Keratinocyte (primary cell): Measurements from ENCODE around the gene CEBPE. TPM values are rescaled to one million over a fixed set of nuclear protein-coding genes. Genes with fewer than 3 reads are reported as not detected.

Experiments
- DNase-seq: peaks from one replicate; pipeline ENCODE4 v3.0.0-alpha.2; 2011; ENCODE audit warnings: low read depth, missing footprints, low spot score
- FAIRE-seq: peaks from 2 replicates; lab custom pipeline; 2011; peaks lifted over from hg19 to GRCh38; lab: Jason Lieb, UNC
- H2AFZ ChIP-seq: 2 replicates; pipeline ENCODE4 v1.6.0; 2012; ENCODE audit warnings: low read length, control low read depth, inconsistent platforms; ENCODE audit not compliant: control insufficient read depth
- H3K27ac ChIP-seq: 2 replicates; pipeline ENCODE4 v1.5.1; 2011; ENCODE audit warnings: low read length; ENCODE audit not compliant: control insufficient read depth, insufficient read depth
- H3K27me3 ChIP-seq: 3 replicates; pipeline ENCODE4 v1.6.0; 2011; ENCODE audit warnings: low read length; ENCODE audit not compliant: control insufficient read depth, insufficient read depth; ENCODE audit errors: extremely low read depth
- H3K36me3 ChIP-seq, 2 experiments: 2 replicates in 1 of 2; 3 replicates in 1 of 2; pipeline ENCODE4 v1.5.1; 2011; ENCODE audit warnings: low read length in 2 of 2, mild to moderate bottlenecking in 1 of 2; ENCODE audit not compliant: control insufficient read depth in 2 of 2, insufficient read depth in 2 of 2; ENCODE audit errors: extremely low read depth in 1 of 2
- H3K4me1 ChIP-seq: 3 replicates; pipeline ENCODE4 v1.5.1; 2011; ENCODE audit warnings: low read length; ENCODE audit not compliant: control insufficient read depth, insufficient read depth; ENCODE audit errors: extremely low read depth
- H3K4me2 ChIP-seq: 3 replicates; pipeline ENCODE4 v1.6.0; 2011; ENCODE audit warnings: low read depth, low read length; ENCODE audit not compliant: control insufficient read depth, insufficient read depth; ENCODE audit errors: extremely low read depth
- H3K4me3 ChIP-seq, 3 experiments: fragments of 200-600 bp in 1 of 3; sonication (generic) in 1 of 3; 2 replicates in 2 of 3; 3 replicates in 1 of 3; pipeline ENCODE4 v1.5.1; 2011 to 2016; ENCODE audit warnings: low read length in 3 of 3, mild to moderate bottlenecking in 3 of 3, control low read depth in 2 of 3, inconsistent platforms in 1 of 3, low read depth in 1 of 3, mixed read lengths in 1 of 3, mixed run types in 1 of 3, moderate library complexity in 1 of 3; ENCODE audit not compliant: control insufficient read depth in 2 of 3, insufficient read depth in 2 of 3; ENCODE audit errors: extremely low read depth in 1 of 3
- H3K79me2 ChIP-seq: 2 replicates; pipeline ENCODE4 v1.6.0; 2012; ENCODE audit warnings: low read length; ENCODE audit not compliant: control insufficient read depth, insufficient read depth
- H3K9ac ChIP-seq: 3 replicates; pipeline ENCODE4 v1.6.0; 2011; ENCODE audit warnings: low read length; ENCODE audit not compliant: control insufficient read depth, insufficient read depth; ENCODE audit errors: extremely low read depth
- H3K9me1 ChIP-seq: 3 replicates; pipeline ENCODE4 v1.6.0; 2011; ENCODE audit warnings: low read length; ENCODE audit not compliant: control insufficient read depth, insufficient read depth; ENCODE audit errors: extremely low read depth
- H3K9me3 ChIP-seq: 2 replicates; pipeline ENCODE4 v1.5.1; 2012; ENCODE audit warnings: low read depth, low read length; ENCODE audit not compliant: control insufficient read depth
- H4K20me1 ChIP-seq: 3 replicates; pipeline ENCODE4 v1.6.0; 2011; ENCODE audit warnings: low read length; ENCODE audit not compliant: control insufficient read depth, insufficient read depth; ENCODE audit errors: extremely low read depth
- EZH2 ChIP-seq: IDR thresholded peaks from one replicate; pipeline ENCODE4 v1.6.1; 2012; ENCODE audit warnings: inconsistent platforms, mild to moderate bottlenecking, low read length, moderate library complexity
- dilution Hi-C: fragments of 300-500 bp; cut with MboI; formaldehyde crosslinking; loops from one replicate; pipeline ENCODE4 v1.7.0; 2020; ENCODE audit warnings: low sequenced_read_pairs; ENCODE audit not compliant: extremely low pct_ligation_motif_present
- polyA plus RNA-seq, 5 experiments: library from polyadenylated mRNA; depleted of rRNA in 3 of 5; stranded (reverse) in 3 of 5; stranded (forward) in 1 of 5; unstranded in 1 of 5; fragments of >200 nt; gene quantifications; 1 replicate in 1 of 5; 2 replicates in 3 of 5; 3 replicates in 1 of 5; pipeline versions ENCODE4 v1.2.1 to v1.2.3, GENCODE V29; 2011 to 2012; ENCODE audit warnings: missing spikeins in 2 of 5, low read depth in 1 of 5, low replicate concordance in 1 of 5
- TF ChIP-seq, protein P1 (sequence below), 3 experiments: IDR thresholded peaks in 1 of 3; conservative IDR thresholded peaks in 1 of 3; optimal IDR thresholded peaks in 1 of 3; 2 replicates in 2 of 3; 3 replicates in 1 of 3; pipeline versions ENCODE3 to v1.5.1; 2011; ENCODE audit warnings: low read length in 3 of 3, mild to moderate bottlenecking in 3 of 3, moderate library complexity in 2 of 3, control low read depth in 1 of 3, inconsistent platforms in 1 of 3; ENCODE audit not compliant: insufficient read depth in 2 of 3; ENCODE audit errors: extremely low read depth in 1 of 3

CEBPE gene
- polyA plus RNA-seq, 1 donor (not counting 4 experiments of a cell fraction or from before 2014, with no cell fraction given) = not detected

DNA sequence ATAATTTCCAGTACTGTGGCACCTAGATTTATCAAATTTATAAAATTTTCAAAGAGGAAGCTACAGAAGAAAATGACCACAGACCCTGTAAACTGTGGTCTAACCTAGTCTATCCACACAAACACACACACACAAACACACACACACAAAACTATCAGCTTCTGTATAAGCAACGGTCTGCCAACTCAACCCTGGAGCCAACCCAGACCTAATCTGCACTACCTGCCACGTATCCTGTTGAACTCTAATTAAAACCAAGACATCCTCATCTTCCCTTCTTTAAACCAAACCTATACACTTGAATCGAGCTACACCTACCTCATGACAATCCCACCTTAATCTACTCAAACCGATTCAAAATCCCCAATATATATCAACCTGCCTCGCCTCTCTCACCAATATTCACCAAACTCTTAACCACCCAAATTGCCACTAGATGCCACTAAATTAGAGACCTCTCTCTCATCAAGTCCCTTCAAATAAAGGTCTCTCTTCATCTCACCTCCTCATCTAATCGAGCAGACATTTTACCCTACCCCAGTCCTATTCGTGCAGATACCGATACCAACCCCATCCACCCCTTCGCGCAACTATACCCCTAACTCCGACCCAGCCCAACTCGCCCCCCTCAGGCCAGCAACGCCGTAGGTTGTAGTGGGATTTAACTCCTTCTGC lies 24.9 kb downstream of the CEBPE start:
- DNase-seq (no peak), FAIRE-seq (no peak)
- Histone ChIP-seq H3K9me3 (no peaks in the 10 kb centered on the region), H3K9ac (peak overlapping the region; percentile 100), H4K20me1 (peaks cover 17% of the 10 kb centered on the region), H3K4me2 (peak overlapping the region; percentile 98), H3K4me1 (peaks cover 21% of the 10 kb centered on the region), H3K4me3 (peak overlapping the region; percentile 86 to 99 (median 99)), H2AFZ (peak overlapping the region; percentile 99), H3K27me3 (no peaks in the 10 kb centered on the region), H3K36me3 (peaks cover 18 to 43% of the 10 kb centered on the region in 2 experiments), H3K27ac (peak overlapping the region; percentile 99), H3K79me2 (peaks cover 87% of the 10 kb centered on the region), H3K9me1 (peaks cover 4% of the 10 kb centered on the region)
- dilution Hi-C loops = no loop called here
- no peak for TF ChIP-seq EZH2
- TF ChIP-seq, protein P1, sequence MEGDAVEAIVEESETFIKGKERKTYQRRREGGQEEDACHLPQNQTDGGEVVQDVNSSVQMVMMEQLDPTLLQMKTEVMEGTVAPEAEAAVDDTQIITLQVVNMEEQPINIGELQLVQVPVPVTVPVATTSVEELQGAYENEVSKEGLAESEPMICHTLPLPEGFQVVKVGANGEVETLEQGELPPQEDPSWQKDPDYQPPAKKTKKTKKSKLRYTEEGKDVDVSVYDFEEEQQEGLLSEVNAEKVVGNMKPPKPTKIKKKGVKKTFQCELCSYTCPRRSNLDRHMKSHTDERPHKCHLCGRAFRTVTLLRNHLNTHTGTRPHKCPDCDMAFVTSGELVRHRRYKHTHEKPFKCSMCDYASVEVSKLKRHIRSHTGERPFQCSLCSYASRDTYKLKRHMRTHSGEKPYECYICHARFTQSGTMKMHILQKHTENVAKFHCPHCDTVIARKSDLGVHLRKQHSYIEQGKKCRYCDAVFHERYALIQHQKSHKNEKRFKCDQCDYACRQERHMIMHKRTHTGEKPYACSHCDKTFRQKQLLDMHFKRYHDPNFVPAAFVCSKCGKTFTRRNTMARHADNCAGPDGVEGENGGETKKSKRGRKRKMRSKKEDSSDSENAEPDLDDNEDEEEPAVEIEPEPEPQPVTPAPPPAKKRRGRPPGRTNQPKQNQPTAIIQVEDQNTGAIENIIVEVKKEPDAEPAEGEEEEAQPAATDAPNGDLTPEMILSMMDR (optimal IDR thresholded peaks at IDR 0.05 in 1 of 3, IDR thresholded peaks at IDR 0.05 in 1 of 3, conservative IDR thresholded peaks at IDR 0.05 in 1 of 3; ENCODE audit: extremely low read depth in 1 of 3, insufficient read depth in 2 of 3, low read length in 3 of 3) = peak in 2 of 3 experiments; percentile 23 to 44

DNA sequence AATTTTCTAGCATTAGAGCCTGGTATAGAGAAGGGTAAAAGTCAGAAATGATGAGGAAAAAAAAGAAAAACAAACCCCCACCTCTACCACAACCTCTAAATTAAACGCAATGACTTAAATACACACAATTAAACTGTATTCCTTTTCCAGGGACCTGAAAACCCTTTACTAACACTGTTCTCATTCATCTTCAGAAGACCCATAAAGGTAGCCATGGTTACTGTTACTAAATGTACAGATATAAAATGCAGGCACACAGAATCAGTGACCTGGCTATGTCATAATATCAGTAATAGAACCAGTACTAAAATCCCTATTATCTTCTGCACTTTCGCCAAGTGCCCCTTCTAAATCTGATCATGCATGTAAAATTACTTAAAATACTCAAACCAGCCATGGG lies 25.5 kb downstream of the CEBPE start:
- TF ChIP-seq EZH2 = no peak
- TF ChIP-seq, protein P1 (optimal IDR thresholded peaks at IDR 0.05 in 1 of 3, IDR thresholded peaks at IDR 0.05 in 1 of 3, conservative IDR thresholded peaks at IDR 0.05 in 1 of 3; ENCODE audit: extremely low read depth in 1 of 3, insufficient read depth in 2 of 3, low read length in 3 of 3) = no peak
- no peaks in the 10 kb centered on the region for H3K27me3 ChIP-seq
- H3K4me3 ChIP-seq = peak overlapping the region; percentile 86 to 99 (median 99)
- FAIRE-seq = no peak
- peak overlapping the region; percentile 100 for H3K9ac ChIP-seq
- peaks cover 4% of the 10 kb centered on the region for H3K9me1 ChIP-seq
- peak overlapping the region; percentile 98 for H3K4me2 ChIP-seq
- DNase-seq = no peak
- no peaks in the 10 kb centered on the region for H3K9me3 ChIP-seq
- H3K27ac ChIP-seq = peak overlapping the region; percentile 14
- peaks cover 82% of the 10 kb centered on the region for H3K79me2 ChIP-seq
- H2AFZ ChIP-seq = no peak overlapping the region
- dilution Hi-C loops = no loop called here
- H3K36me3 ChIP-seq = peaks cover 16 to 47% of the 10 kb centered on the region in 2 experiments
- peaks cover 21% of the 10 kb centered on the region for H3K4me1 ChIP-seq
- H4K20me1 ChIP-seq = peaks cover 17% of the 10 kb centered on the region
